ENCODE data around the gene EPHA8.
A peak's percentile ranks its signal among the peaks of the same experiment; 100 is the strongest.

DNA sequence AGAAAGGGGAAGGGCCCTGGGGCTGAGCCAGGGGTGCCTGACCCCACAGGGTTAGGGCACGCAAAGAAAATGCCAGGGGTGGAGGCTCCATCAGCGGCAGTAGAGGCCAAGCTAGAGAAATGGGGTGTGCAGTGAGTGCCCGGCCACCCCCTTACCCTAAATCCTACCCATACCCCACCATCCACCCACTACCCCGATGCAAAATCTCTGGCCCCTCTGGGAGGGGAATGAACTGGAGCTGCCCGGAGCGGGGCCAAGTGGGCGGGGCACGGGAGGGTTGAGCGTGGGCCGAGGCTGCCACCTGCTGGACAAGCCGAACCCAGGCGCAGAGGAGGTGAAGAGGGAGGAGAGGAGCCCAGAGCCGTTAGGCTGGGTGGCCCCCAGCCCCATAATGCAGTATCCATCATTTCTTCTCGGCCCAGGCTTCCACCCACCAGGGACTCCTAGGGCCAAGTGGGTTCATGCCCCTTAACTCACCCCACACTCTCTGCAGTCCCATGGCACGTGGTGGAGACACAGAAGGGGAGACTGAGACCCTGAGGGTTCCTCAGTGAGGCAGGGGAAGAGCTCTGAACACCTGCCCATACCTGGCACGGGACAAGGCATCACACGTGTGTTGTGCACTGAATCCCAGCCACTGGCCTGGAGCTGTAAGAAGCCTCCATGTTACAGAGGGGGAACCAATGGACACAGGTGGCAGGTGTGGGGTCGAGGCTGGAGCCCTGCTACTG lies 78.8 kb downstream of the EPHA8 start:
- TF ChIP-seq CTCF (IDR thresholded peaks at IDR 0.05) (peak; percentile 83 to 95 (median 89)), EP300 (IDR thresholded peaks at IDR 0.05) (peak in 1 of 2 donors; percentile 47)

All from tibial nerve (tissue), 4 donors.